IMR-90 (cell line): ENCODE results near the gene PRDX5. TPM values are rescaled to one million over a fixed set of nuclear protein-coding genes. Genes with fewer than 3 reads are reported as not detected.

Experiments used
- ATAC-seq: fragments of 200-7000 bp; cut with Tn5 transposase; 2 replicates; pipeline ENCODE4 v1.9.1; 2020; ENCODE audit warnings: low read depth, mild to moderate bottlenecking, moderate library complexity
- BruUV-seq: library from RNA; stranded (reverse); fragments of 400-500 nt; replicated peaks from 2 replicates; lab custom pipeline; 2021; lab: Mats Ljungman, UMichigan
- CTCF ChIA-PET: fragments of 300-600 bp; formaldehyde crosslinking; extraction: SDS; loops from one replicate; lab custom pipeline; 2021; ENCODE audit warnings: antibody characterized with exemption; lab: Yijun Ruan, JAX
- POLR2A ChIA-PET: fragments of 300-600 bp; sonication (Branson Sonifier 250); formaldehyde crosslinking; loops from one replicate; lab custom pipeline; 2022; ENCODE audit warnings: antibody characterized with exemption; ENCODE audit not compliant: unreplicated experiment; lab: Charles Lee
- DNase-seq: peaks from one replicate; pipeline ENCODE4 v3.0.0; 2013
- H2AFZ ChIP-seq: replicated peaks from 2 replicates; pipeline ENCODE3; 2013; ENCODE audit warnings: low read length, mild to moderate bottlenecking; ENCODE audit not compliant: poor library complexity
- H2AK5ac ChIP-seq: 2 replicates; pipeline ENCODE4 v1.6.1; 2013; ENCODE audit warnings: low read depth, low read length, inconsistent platforms
- H2AK9ac ChIP-seq: replicated peaks from 2 replicates; pipeline ENCODE3; 2013; ENCODE audit warnings: mild to moderate bottlenecking, low read depth, low read length, moderate library complexity; ENCODE audit not compliant: poor library complexity
- H2BK120ac ChIP-seq: 2 replicates; pipeline ENCODE4 v1.6.1; 2013; ENCODE audit warnings: low read depth, low read length, inconsistent platforms
- H2BK15ac ChIP-seq: 3 replicates; pipeline ENCODE4 v1.6.1; 2013; ENCODE audit warnings: low read depth, low read length, inconsistent platforms
- H2BK20ac ChIP-seq: 2 replicates; pipeline ENCODE4 v1.6.1; 2013; ENCODE audit warnings: low read depth, mild to moderate bottlenecking, inconsistent platforms, low read length, moderate library complexity
- H2BK5ac ChIP-seq: 2 replicates; pipeline ENCODE4 v1.6.1; 2013; ENCODE audit warnings: mild to moderate bottlenecking, low read depth, low read length, inconsistent platforms; ENCODE audit not compliant: poor library complexity, severe bottlenecking
- H3K14ac ChIP-seq: replicated peaks from 2 replicates; pipeline ENCODE4 v1.6.1; 2013; ENCODE audit warnings: low read depth, low read length, inconsistent platforms
- H3K18ac ChIP-seq: 2 replicates; pipeline ENCODE4 v1.6.1; 2013; ENCODE audit warnings: low read depth, low read length, control low read depth
- H3K23ac ChIP-seq: 2 replicates; pipeline ENCODE4 v1.6.1; 2013; ENCODE audit warnings: low read depth, low read length, inconsistent platforms
- H3K27ac ChIP-seq: 2 replicates; pipeline ENCODE4 v1.5.1; 2013; ENCODE audit warnings: mild to moderate bottlenecking, control low read depth, low read length; ENCODE audit not compliant: insufficient read depth
- H3K27me3 ChIP-seq: 2 replicates; pipeline ENCODE4 v1.6.1; 2013; ENCODE audit warnings: low read length; ENCODE audit not compliant: control insufficient read depth, insufficient read depth
- H3K36me3 ChIP-seq: 2 replicates; pipeline ENCODE4 v1.6.1; 2013; ENCODE audit warnings: low read length, mixed read lengths; ENCODE audit not compliant: control insufficient read depth, insufficient read depth
- H3K4ac ChIP-seq: 2 replicates; pipeline ENCODE4 v1.6.1; 2013; ENCODE audit warnings: low read depth, low read length, inconsistent platforms
- H3K4me1 ChIP-seq: 2 replicates; pipeline ENCODE4 v1.6.1; 2013; ENCODE audit warnings: low read length, mixed read lengths; ENCODE audit not compliant: control insufficient read depth, insufficient read depth
- H3K4me2 ChIP-seq: 2 replicates; pipeline ENCODE4 v1.6.1; 2013; ENCODE audit warnings: low read depth, mild to moderate bottlenecking, control low read depth, low read length, moderate library complexity
- H3K4me3 ChIP-seq: 2 replicates; pipeline ENCODE4 v1.5.1; 2013; ENCODE audit warnings: low read depth, mild to moderate bottlenecking, control low read depth, low read length, moderate library complexity; ENCODE audit not compliant: insufficient read depth
- H3K56ac ChIP-seq: 2 replicates; pipeline ENCODE4 v1.6.1; 2013; ENCODE audit warnings: low read length, inconsistent platforms; ENCODE audit not compliant: insufficient read depth; ENCODE audit errors: extremely low read depth
- H3K79me1 ChIP-seq, 2 experiments: 2 replicates each; pipeline ENCODE4 v1.6.1; 2013; ENCODE audit warnings: low read length in 2 of 2, inconsistent platforms in 1 of 2, low read depth in 1 of 2
- H3K9ac ChIP-seq: 2 replicates; pipeline ENCODE4 v1.6.1; 2013; ENCODE audit warnings: low read depth, low read length, control low read depth
- H3K9me1 ChIP-seq: 2 replicates; pipeline ENCODE4 v1.6.1; 2013; ENCODE audit warnings: low read length, inconsistent platforms; ENCODE audit not compliant: insufficient read depth
- H3K9me3 ChIP-seq: 2 replicates; pipeline ENCODE4 v1.6.1; 2013; ENCODE audit warnings: low read length; ENCODE audit not compliant: control insufficient read depth, insufficient read depth
- H4K20me1 ChIP-seq: 2 replicates; pipeline ENCODE4 v1.6.1; 2013; ENCODE audit warnings: low read length, inconsistent platforms; ENCODE audit not compliant: insufficient read depth
- H4K5ac ChIP-seq: 2 replicates; pipeline ENCODE4 v1.6.1; 2013; ENCODE audit warnings: mild to moderate bottlenecking, low read depth, low read length, control low read depth
- H4K8ac ChIP-seq, 2 experiments: 2 replicates each; pipeline ENCODE4 v1.6.1; 2013; ENCODE audit warnings: low read depth in 2 of 2, low read length in 2 of 2, control low read depth in 1 of 2, inconsistent platforms in 1 of 2
- H4K91ac ChIP-seq: 2 replicates; pipeline ENCODE4 v1.6.1; 2013; ENCODE audit warnings: low read depth, low read length, inconsistent platforms; ENCODE audit not compliant: insufficient read depth
- BHLHE40 ChIP-seq: fragments of 150-350 bp; IDR thresholded peaks from 2 replicates; pipeline ENCODE4 v1.6.1; 2016; ENCODE audit warnings: mild to moderate bottlenecking, low read depth, low read length
- CHD1 ChIP-seq: IDR thresholded peaks from 2 replicates; pipeline ENCODE4 v1.6.1; 2012; ENCODE audit warnings: low read depth, low read length, improper control_type of control experiment
- FOS ChIP-seq: fragments of 150-350 bp; IDR thresholded peaks from 2 replicates; pipeline ENCODE4 v1.6.1; 2016; ENCODE audit warnings: low read depth, low read length
- MAFK ChIP-seq: IDR thresholded peaks from 2 replicates; pipeline ENCODE4 v1.6.1; 2012; ENCODE audit warnings: low read depth, low read length, improper control_type of control experiment
- NFE2L2 ChIP-seq: fragments of 150-350 bp; IDR thresholded peaks from 2 replicates; pipeline ENCODE4 v1.6.1; 2016; ENCODE audit warnings: low read depth, mild to moderate bottlenecking, low read length
- RAD21 ChIP-seq: IDR thresholded peaks from 2 replicates; pipeline ENCODE4 v1.6.1; 2012; ENCODE audit warnings: low read length, improper control_type of control experiment
- RFX5 ChIP-seq: IDR thresholded peaks from 2 replicates; pipeline ENCODE4 v1.8.0; 2012; ENCODE audit warnings: low read depth, mild to moderate bottlenecking, low read length, moderate library complexity
- WGBS, 2 experiments: methylation state at CpG; one replicate each; pipeline versions ENCODE4 v1.1.5 to v1.1.7; 2013; ENCODE audit warnings: missing lambda C conversion rate in 2 of 2; ENCODE audit not compliant: insufficient read length in 1 of 2; ENCODE audit errors: extremely low coverage in 2 of 2; 5-methylcytosine and 5-hydroxymethylcytosine counted together
- dilution Hi-C: fragments of 300-500 bp; cut with HindIII; formaldehyde crosslinking; loops from one replicate; pipeline ENCODE4 v1.14.3; 2018; ENCODE audit warnings: low sequenced_read_pairs; ENCODE audit not compliant: unreplicated experiment
- in situ Hi-C: fragments of 300-500 bp; cut with MboI; formaldehyde crosslinking; loops from 3 replicates; pipeline ENCODE4 v1.14.3; 2019; ENCODE audit warnings: low sequenced_read_pairs, inconsistent platforms, mixed read lengths
- intact Hi-C: fragments of 100-400 bp; cut with micrococcal nuclease; formaldehyde crosslinking; loops from 2 replicates; pipeline ENCODE4 v1.10.0; 2022
- polyA plus RNA-seq, 3 experiments: library from polyadenylated mRNA; depleted of rRNA; stranded (reverse); fragments of >200 nt; gene quantifications; 2 replicates each; pipeline ENCODE4 v1.2.3, GENCODE V29; 2012; ENCODE audit warnings: low replicate concordance in 1 of 3
- total RNA-seq: library from RNA; depleted of rRNA; stranded (reverse); fragments of >200 nt; gene quantifications from 2 replicates; pipeline ENCODE4 v1.2.3, GENCODE V29; 2012
- TF ChIP-seq, protein P1 (sequence below): fragments of 150-350 bp; IDR thresholded peaks from 2 replicates; pipeline ENCODE4 v1.6.1; 2016; ENCODE audit warnings: low read depth, mild to moderate bottlenecking, low read length, moderate library complexity, borderline replicate concordance
- TF ChIP-seq, protein P2 (sequence below): fragments of 150-350 bp; IDR thresholded peaks from 2 replicates; pipeline ENCODE4 v1.6.1; 2017; ENCODE audit warnings: mild to moderate bottlenecking, antibody characterized with exemption, low read length, low read depth
- TF ChIP-seq, protein P3 (sequence below): conservative IDR thresholded peaks from 2 replicates; pipeline ENCODE4 v1.5.1; 2012; ENCODE audit warnings: mild to moderate bottlenecking, low read depth, low read length, improper control_type of control experiment

PRDX5 gene
- total and polyA plus RNA-seq, 2 of the 4 experiments (the other 2 are of a cell fraction): 120 to 292 TPM

DNA sequence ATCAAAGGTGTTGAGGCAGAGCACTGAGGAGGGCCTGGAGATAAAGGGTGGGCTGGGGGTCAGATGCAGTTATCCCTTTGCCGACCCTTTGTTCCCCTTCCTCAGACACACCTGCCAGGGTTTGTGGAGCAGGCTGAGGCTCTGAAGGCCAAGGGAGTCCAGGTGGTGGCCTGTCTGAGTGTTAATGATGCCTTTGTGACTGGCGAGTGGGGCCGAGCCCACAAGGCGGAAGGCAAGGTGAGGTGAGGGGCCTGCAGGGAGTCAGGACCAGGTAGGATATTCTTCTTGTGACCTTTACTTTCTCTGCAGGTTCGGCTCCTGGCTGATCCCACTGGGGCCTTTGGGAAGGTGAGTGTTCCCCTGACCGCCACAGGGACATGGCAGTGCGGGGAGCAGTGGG lies 2.6 kb downstream of the PRDX5 start:
- Histone ChIP-seq H2BK15ac (no peak overlapping the region), H3K56ac (no peak overlapping the region), H3K9ac (no peak overlapping the region), H4K20me1 (no peaks in the 10 kb centered on the region; the same call in 1 of the 2 replicates), H2BK5ac (no peak overlapping the region), H3K36me3 (peaks cover 25% of the 10 kb centered on the region), H3K4me1 (peaks cover 10% of the 10 kb centered on the region), H2AK5ac (no peak overlapping the region), H3K4me2 (no peak overlapping the region), H3K27me3 (no peaks in the 10 kb centered on the region), H4K91ac (no peak overlapping the region), H3K14ac (no peak overlapping the region), H2BK20ac (no peak overlapping the region), H3K9me1 (peaks cover 14% of the 10 kb centered on the region), H2AFZ (no peak overlapping the region), H2AK9ac (no peak overlapping the region), H3K79me1 (peaks cover 7 to 31% of the 10 kb centered on the region in 2 experiments), H3K18ac (no peak overlapping the region), H2BK120ac (no peak overlapping the region), H4K8ac (no peak overlapping the region), H3K27ac (no peak overlapping the region), H3K4me3 (no peak overlapping the region), H4K5ac (no peak overlapping the region), H3K4ac (no peak overlapping the region), H3K9me3 (no peaks in the 10 kb centered on the region), H3K23ac (no peak overlapping the region)
- POLR2A ChIA-PET: interaction anchor here (0.5 kb wide), 1 partner anchor 10 kb away, joined by 9 read pairs; no protein-coding TSS in a partner anchor
- BruUV-seq: no TSS peak
- intact Hi-C loops (no loop called here), in situ Hi-C loops (no loop called here), dilution Hi-C loops (no loop called here)
- CTCF ChIA-PET: no interaction called here
- 100% methylated on average over 4 of the region's 7 CpGs; no CpG with 5 or more reads in 1 of the 2 experiments for WGBS, 2 experiments
- ATAC-seq (no peak), DNase-seq (no peak)
- TF ChIP-seq, protein P1, sequence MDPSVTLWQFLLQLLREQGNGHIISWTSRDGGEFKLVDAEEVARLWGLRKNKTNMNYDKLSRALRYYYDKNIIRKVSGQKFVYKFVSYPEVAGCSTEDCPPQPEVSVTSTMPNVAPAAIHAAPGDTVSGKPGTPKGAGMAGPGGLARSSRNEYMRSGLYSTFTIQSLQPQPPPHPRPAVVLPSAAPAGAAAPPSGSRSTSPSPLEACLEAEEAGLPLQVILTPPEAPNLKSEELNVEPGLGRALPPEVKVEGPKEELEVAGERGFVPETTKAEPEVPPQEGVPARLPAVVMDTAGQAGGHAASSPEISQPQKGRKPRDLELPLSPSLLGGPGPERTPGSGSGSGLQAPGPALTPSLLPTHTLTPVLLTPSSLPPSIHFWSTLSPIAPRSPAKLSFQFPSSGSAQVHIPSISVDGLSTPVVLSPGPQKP: no peak
- TF ChIP-seq FOS: no peak
- no peak for TF ChIP-seq BHLHE40
- TF ChIP-seq NFE2L2: no peak
- TF ChIP-seq, protein P2, sequence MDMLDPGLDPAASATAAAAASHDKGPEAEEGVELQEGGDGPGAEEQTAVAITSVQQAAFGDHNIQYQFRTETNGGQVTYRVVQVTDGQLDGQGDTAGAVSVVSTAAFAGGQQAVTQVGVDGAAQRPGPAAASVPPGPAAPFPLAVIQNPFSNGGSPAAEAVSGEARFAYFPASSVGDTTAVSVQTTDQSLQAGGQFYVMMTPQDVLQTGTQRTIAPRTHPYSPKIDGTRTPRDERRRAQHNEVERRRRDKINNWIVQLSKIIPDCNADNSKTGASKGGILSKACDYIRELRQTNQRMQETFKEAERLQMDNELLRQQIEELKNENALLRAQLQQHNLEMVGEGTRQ: no peak
- TF ChIP-seq, protein P3, sequence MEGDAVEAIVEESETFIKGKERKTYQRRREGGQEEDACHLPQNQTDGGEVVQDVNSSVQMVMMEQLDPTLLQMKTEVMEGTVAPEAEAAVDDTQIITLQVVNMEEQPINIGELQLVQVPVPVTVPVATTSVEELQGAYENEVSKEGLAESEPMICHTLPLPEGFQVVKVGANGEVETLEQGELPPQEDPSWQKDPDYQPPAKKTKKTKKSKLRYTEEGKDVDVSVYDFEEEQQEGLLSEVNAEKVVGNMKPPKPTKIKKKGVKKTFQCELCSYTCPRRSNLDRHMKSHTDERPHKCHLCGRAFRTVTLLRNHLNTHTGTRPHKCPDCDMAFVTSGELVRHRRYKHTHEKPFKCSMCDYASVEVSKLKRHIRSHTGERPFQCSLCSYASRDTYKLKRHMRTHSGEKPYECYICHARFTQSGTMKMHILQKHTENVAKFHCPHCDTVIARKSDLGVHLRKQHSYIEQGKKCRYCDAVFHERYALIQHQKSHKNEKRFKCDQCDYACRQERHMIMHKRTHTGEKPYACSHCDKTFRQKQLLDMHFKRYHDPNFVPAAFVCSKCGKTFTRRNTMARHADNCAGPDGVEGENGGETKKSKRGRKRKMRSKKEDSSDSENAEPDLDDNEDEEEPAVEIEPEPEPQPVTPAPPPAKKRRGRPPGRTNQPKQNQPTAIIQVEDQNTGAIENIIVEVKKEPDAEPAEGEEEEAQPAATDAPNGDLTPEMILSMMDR: no peak
- TF ChIP-seq RAD21: no peak
- TF ChIP-seq CHD1: no peak
- TF ChIP-seq MAFK: no peak
- TF ChIP-seq RFX5: no peak
